Measurements from ENCODE around the gene MXI1.

- TF ChIP-seq CTCF (IDR thresholded peaks at IDR 0.05) = no peak
- TF ChIP-seq POLR2A (IDR thresholded peaks at IDR 0.05) = no peak
- TF ChIP-seq POLR2AphosphoS5 (IDR thresholded peaks at IDR 0.05) = no peak
Observed at GRCh38 chr10:110167149-110167548, 40.3 kb upstream of the MXI1 start.
